H1 (cell line): ENCODE measurements around the gene DEDD2. TPM values are rescaled to one million over a fixed set of nuclear protein-coding genes. Genes with fewer than 3 reads are reported as not detected.

Source experiments
- ASH2L ChIP-seq: fragments of 200-600, 300-600 bp; sonication (generic); IDR thresholded peaks from one replicate; pipeline ENCODE4 v1.7.1; 2017; ENCODE audit warnings: low read length
- CBX5 ChIP-seq: fragments of 300-800, 300-1000 bp; sonication (generic); IDR thresholded peaks from 2 replicates; pipeline ENCODE4 v1.7.1; 2016; ENCODE audit warnings: antibody characterized with exemption, low read length, low read depth
- CBX8 ChIP-seq: fragments of 300-800, 300-1000 bp; sonication (generic); IDR thresholded peaks from 2 replicates; pipeline ENCODE4 v1.7.1; 2016; ENCODE audit warnings: low read depth, low read length, borderline replicate concordance
- RNF2 ChIP-seq: fragments of 200-900, 300-1000 bp; sonication (generic); IDR thresholded peaks from 2 replicates; pipeline ENCODE4 v1.7.1; 2016; ENCODE audit warnings: borderline replicate concordance, low read depth, mild to moderate bottlenecking, antibody characterized with exemption, low read length; ENCODE audit not compliant: poor library complexity, severe bottlenecking; ENCODE audit errors: missing control alignments
- TBP ChIP-seq: IDR thresholded peaks from 2 replicates; pipeline ENCODE4 v1.6.1; 2011; ENCODE audit warnings: low read depth, low read length, improper control_type of control experiment
- TCF12 ChIP-seq: IDR thresholded peaks from 2 replicates; pipeline ENCODE4 v1.6.1; 2011; ENCODE audit warnings: low read depth, mild to moderate bottlenecking, low read length
- polyA plus RNA-seq, 7 experiments: library from polyadenylated mRNA; depleted of rRNA in 3 of 7; stranded (reverse) in 5 of 7; unstranded in 2 of 7; fragments of >200 nt in 5 of 7; fragments of 200-250 nt in 2 of 7; gene quantifications; 1 replicate in 5 of 7; 2 replicates in 1 of 7; 4 replicates in 1 of 7; pipeline versions ENCODE4 v1.2.1 to v1.2.3, GENCODE V29; 2011 to 2013; ENCODE audit warnings: missing spikeins in 2 of 7, mixed read lengths in 2 of 7
- total RNA-seq: library from RNA; stranded (reverse); fragmentation: NEBNext Ultra II Directional; extraction: Animal tissue kit (Norgen Biotek cat#: 25700); gene quantifications from 2 replicates; pipeline ENCODE4 v1.2.1, GENCODE V29; 2021
- TF ChIP-seq, protein P1 (sequence below), 3 experiments: IDR thresholded peaks; 1 replicate in 2 of 3; 2 replicates in 1 of 3; pipeline versions ENCODE4 v1.5.1 to v1.6.1; 2011; ENCODE audit warnings: low read length in 3 of 3, mild to moderate bottlenecking in 3 of 3, inconsistent platforms in 2 of 3, low read depth in 1 of 3, moderate library complexity in 1 of 3; ENCODE audit not compliant: insufficient read depth in 1 of 3; ENCODE audit errors: control extremely low read depth in 1 of 3

Gene DEDD2
- total and polyA plus RNA-seq, 2 of the 8 experiments (the other 6 are each of a cell fraction or from before 2014, with no cell fraction given): 37.8 to 65.0 TPM

DNA sequence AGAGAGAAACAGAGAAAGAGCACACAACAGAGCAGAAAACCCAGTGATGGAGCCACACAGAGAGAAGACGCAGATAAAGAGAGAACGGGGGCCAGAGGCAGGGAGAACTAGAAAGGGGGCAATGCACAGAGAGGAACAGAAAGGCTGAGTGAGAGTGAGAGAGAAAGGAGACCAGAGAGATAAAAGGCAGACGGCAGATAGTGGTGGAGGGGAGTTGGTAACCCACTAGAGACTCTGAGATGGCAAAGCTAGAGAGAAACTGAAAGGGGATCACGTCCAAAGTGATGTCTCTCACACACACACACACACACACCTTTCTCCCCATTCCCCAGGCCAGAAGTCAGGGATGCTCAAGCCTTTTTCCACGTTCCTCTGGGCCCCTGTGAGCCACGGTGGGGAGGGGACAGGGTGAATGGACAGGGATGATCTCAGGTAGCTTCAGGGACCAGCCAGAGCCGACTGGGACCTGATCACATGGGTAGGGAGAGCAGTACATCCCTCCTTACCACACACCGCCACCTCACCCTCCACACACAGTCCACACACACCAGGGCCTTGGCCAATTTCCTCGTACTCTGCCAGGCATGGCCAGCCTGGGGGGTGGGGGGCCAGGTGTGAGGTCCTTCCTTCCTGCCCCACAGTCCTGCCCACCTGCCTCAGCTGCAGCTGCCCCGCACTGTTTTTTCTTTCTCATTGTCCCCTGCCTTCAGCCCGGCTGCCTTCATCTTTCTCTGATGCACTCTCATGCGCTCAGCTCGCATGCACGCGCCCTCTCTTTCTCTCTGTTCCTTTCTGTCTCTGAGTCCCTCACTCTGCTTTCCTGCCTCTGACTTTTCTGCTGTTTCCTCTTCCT lies 62.8 kb downstream of the DEDD2 start (continued):
- TF ChIP-seq, protein P1, sequence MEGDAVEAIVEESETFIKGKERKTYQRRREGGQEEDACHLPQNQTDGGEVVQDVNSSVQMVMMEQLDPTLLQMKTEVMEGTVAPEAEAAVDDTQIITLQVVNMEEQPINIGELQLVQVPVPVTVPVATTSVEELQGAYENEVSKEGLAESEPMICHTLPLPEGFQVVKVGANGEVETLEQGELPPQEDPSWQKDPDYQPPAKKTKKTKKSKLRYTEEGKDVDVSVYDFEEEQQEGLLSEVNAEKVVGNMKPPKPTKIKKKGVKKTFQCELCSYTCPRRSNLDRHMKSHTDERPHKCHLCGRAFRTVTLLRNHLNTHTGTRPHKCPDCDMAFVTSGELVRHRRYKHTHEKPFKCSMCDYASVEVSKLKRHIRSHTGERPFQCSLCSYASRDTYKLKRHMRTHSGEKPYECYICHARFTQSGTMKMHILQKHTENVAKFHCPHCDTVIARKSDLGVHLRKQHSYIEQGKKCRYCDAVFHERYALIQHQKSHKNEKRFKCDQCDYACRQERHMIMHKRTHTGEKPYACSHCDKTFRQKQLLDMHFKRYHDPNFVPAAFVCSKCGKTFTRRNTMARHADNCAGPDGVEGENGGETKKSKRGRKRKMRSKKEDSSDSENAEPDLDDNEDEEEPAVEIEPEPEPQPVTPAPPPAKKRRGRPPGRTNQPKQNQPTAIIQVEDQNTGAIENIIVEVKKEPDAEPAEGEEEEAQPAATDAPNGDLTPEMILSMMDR (IDR thresholded peaks at IDR 0.05; ENCODE audit: control extremely low read depth in 1 of 3, insufficient read depth in 1 of 3, low read depth in 1 of 3, low read length in 3 of 3): no peak
- TF ChIP-seq CBX8: no peak
- TF ChIP-seq RNF2: no peak
- no peak for TF ChIP-seq TCF12
- no peak for TF ChIP-seq ASH2L
- TF ChIP-seq TBP: no peak
- TF ChIP-seq CBX5: no peak
